ENCODE measurements around the gene SORCS2.

DNA sequence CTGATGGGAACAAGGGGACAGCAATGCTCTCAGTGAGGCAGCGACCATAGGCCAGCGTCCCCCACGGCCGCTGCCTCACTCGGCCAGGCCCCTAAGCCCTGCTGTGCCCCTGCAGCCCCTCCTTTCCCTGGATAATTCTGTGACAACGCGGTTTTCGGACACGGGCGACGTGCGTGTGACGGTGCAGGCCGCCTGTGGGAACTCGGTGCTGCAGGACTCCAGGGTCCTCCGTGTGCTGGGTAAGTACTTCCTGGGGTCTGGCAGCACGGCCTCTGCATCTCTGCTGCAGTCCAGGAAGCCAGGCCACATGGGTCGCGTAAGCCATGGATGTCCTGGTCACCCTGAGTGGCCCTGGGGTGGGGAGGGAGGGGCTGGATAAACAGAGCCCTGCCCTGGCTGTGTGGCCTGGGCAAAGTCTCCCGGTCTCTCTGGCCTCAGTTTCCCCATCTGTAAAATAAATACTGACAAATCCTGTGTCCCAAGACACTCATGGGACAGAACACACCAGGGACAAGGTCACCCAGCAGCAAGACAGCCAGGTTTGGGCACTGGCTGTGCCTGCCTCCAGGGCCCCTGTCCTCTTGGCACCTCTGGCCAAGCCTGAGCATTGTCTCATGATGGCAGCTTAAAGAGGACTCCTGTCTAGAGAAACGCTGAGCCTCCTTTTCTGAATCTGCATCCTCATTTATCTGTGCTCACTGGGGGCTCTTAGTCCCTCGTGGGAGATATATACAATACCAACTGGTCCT is 534.5 kb downstream of the SORCS2 start:
- TF ChIP-seq EZH2 (IDR thresholded peaks at IDR 0.05) (no peak), FOXP2 (optimal IDR thresholded peaks at IDR 0.05; ENCODE audit: control extremely low read depth, extremely low read length, insufficient read depth) (no peak)

Data from SK-N-MC (cell line).